GM12878 (cell line): ENCODE measurements around the gene NLRP5. TPM values are rescaled to one million over a fixed set of nuclear protein-coding genes. Genes with fewer than 3 reads are reported as not detected.

Source experiments
- ATAC-seq: fragments of 200-7000 bp; cut with Tn5 transposase; 3 replicates; pipeline ENCODE4 v1.9.1; 2020; ENCODE audit warnings: mild to moderate bottlenecking, moderate library complexity
- BruUV-seq: library from RNA; stranded (reverse); fragments of 400-500 nt; replicated peaks from 2 replicates; lab custom pipeline; 2021; lab: Mats Ljungman, UMichigan
- CTCF ChIA-PET: fragments of 300-600 bp; sonication (Branson Sonifier 250); formaldehyde crosslinking; extraction: SDS; loops from one replicate; lab custom pipeline; 2021; ENCODE audit warnings: inconsistent platforms; lab: Yijun Ruan, JAX
- POLR2A ChIA-PET: fragments of 350-600 bp; formaldehyde crosslinking; extraction: SDS; loops from one replicate; lab custom pipeline; 2021; ENCODE audit warnings: inconsistent platforms; lab: Charles Lee
- RAD21 ChIA-PET: fragments of 300-600 bp; sonication (Branson Sonifier 250); formaldehyde crosslinking; loops from one replicate; lab custom pipeline; 2023; ENCODE audit warnings: antibody characterized with exemption; ENCODE audit not compliant: unreplicated experiment; lab: Charles Lee
- SMC1A ChIA-PET: fragments of 300-600 bp; sonication (Branson Sonifier 250); formaldehyde crosslinking; loops from one replicate; lab custom pipeline; 2023; ENCODE audit not compliant: unreplicated experiment, uncharacterized antibody; lab: Charles Lee
- DNase-seq: peaks from one replicate; pipeline ENCODE4 v3.0.0-alpha.2; 2011; ENCODE audit warnings: low read depth, low spot score
- FAIRE-seq: peaks from 3 replicates; lab custom pipeline; 2011; peaks lifted over from hg19 to GRCh38; lab: Jason Lieb, UNC
- H2AFZ ChIP-seq: 2 replicates; pipeline ENCODE4 v1.6.0; 2011; ENCODE audit warnings: low read depth, low read length, control low read depth; ENCODE audit not compliant: control insufficient read depth
- H3K27ac ChIP-seq: 2 replicates; pipeline ENCODE4 v1.5.1; 2011; ENCODE audit warnings: control low read depth; ENCODE audit not compliant: control insufficient read depth, insufficient read depth
- H3K27me3 ChIP-seq, 2 experiments: replicated peaks in 1 of 2; 2 replicates each; pipeline versions ENCODE4 v1.6.0 to v1.6.1; 2011; ENCODE audit warnings: low read length in 1 of 2; ENCODE audit not compliant: control insufficient read depth in 2 of 2, insufficient read depth in 2 of 2
- H3K36me3 ChIP-seq, 2 experiments: 2 replicates each; pipeline ENCODE4 v1.5.1; 2011; ENCODE audit warnings: low read length in 1 of 2; ENCODE audit not compliant: control insufficient read depth in 2 of 2, insufficient read depth in 2 of 2
- H3K4me1 ChIP-seq: 2 replicates; pipeline ENCODE4 v1.6.1; 2011; ENCODE audit warnings: mild to moderate bottlenecking, low read length, moderate library complexity, mixed read lengths; ENCODE audit not compliant: control insufficient read depth, insufficient read depth
- H3K4me2 ChIP-seq: 2 replicates; pipeline ENCODE4 v1.6.0; 2011; ENCODE audit warnings: control low read depth; ENCODE audit not compliant: control insufficient read depth, insufficient read depth
- H3K4me3 ChIP-seq: fragments of 200-600 bp; sonication (generic); 2 replicates; pipeline ENCODE4 v1.5.1; 2016
- H3K79me2 ChIP-seq: 2 replicates; pipeline ENCODE4 v1.6.0; 2011; ENCODE audit warnings: low read length; ENCODE audit not compliant: control insufficient read depth, insufficient read depth
- H3K9ac ChIP-seq: 2 replicates; pipeline ENCODE4 v1.8.0; 2011; ENCODE audit warnings: low read length, control low read depth, mixed read lengths; ENCODE audit not compliant: control insufficient read depth, insufficient read depth
- H3K9me3 ChIP-seq: replicated peaks from 3 replicates; pipeline ENCODE4 v1.5.1; 2011; ENCODE audit warnings: mild to moderate bottlenecking, low read length; ENCODE audit not compliant: control insufficient read depth, insufficient read depth
- H4K20me1 ChIP-seq: 2 replicates; pipeline ENCODE4 v1.6.0; 2011; ENCODE audit not compliant: control insufficient read depth, insufficient read depth
- ATF3 ChIP-seq: IDR thresholded peaks from 2 replicates; pipeline ENCODE4 v1.6.1; 2011; ENCODE audit warnings: low read depth, mild to moderate bottlenecking, low read length, moderate library complexity, borderline replicate concordance; ENCODE audit errors: extremely low read depth
- BCL11A ChIP-seq: IDR thresholded peaks from 2 replicates; pipeline ENCODE4 v1.6.1; 2011; ENCODE audit warnings: low read depth, low read length
- E2F8 ChIP-seq: fragments of 450-650 bp; IDR thresholded peaks from 2 replicates; pipeline ENCODE4 v1.6.1; 2018; ENCODE audit warnings: mild to moderate bottlenecking, low read depth, moderate library complexity; ENCODE audit not compliant: partially characterized antibody
- EGR1 ChIP-seq, 2 experiments: IDR thresholded peaks; 1 replicate in 1 of 2; 2 replicates in 1 of 2; pipeline ENCODE4 v1.6.1; 2011 to 2012; ENCODE audit warnings: low read depth in 2 of 2, low read length in 2 of 2, borderline replicate concordance in 1 of 2, mild to moderate bottlenecking in 1 of 2, moderate library complexity in 1 of 2
- IKZF2 ChIP-seq, 2 experiments: fragments of 450-650 bp; IDR thresholded peaks; 2 replicates each; pipeline ENCODE4 v1.6.1; 2017; ENCODE audit warnings: mild to moderate bottlenecking in 2 of 2, moderate library complexity in 2 of 2
- NRF1 ChIP-seq: conservative IDR thresholded peaks from 2 replicates; pipeline ENCODE4 v1.6.1; 2011; ENCODE audit warnings: mild to moderate bottlenecking, low read depth, low read length, improper control_type of control experiment
- SMARCA5 ChIP-seq: fragments of 450-650 bp; IDR thresholded peaks from 2 replicates; pipeline ENCODE4 v1.6.1; 2017; ENCODE audit warnings: mild to moderate bottlenecking
- ZNF217 ChIP-seq: fragments of 450-650 bp; IDR thresholded peaks from 2 replicates; pipeline ENCODE4 v1.6.1; 2017; ENCODE audit warnings: antibody characterized with exemption, mild to moderate bottlenecking
- WGBS: methylation state at CpG from one replicate; pipeline ENCODE4 v1.1.6; 2016; ENCODE audit warnings: low lambda C conversion rate; ENCODE audit not compliant: insufficient replicate concordance, insufficient coverage; ENCODE audit errors: missing lambda C conversion rate; 5-methylcytosine and 5-hydroxymethylcytosine counted together
- in situ Hi-C: fragments of 300-500 bp; cut with MboI; formaldehyde crosslinking; loops from 9 replicates; pipeline ENCODE4 v1.14.3; 2018; ENCODE audit warnings: mixed read lengths
- intact Hi-C: fragments of 100-400 bp; cut with micrococcal nuclease; formaldehyde crosslinking; loops from one replicate; pipeline ENCODE4 v1.14.2; 2022; ENCODE audit not compliant: unreplicated experiment
- polyA plus RNA-seq, 11 experiments: library from polyadenylated mRNA; depleted of rRNA in 4 of 11; unstranded in 6 of 11; stranded (reverse) in 5 of 11; fragments of >200 nt; fragmentation: Nextera tagmentation in 4 of 11; fragmentation: Illumina TruSeq in 1 of 11; extraction: Ambion mirVana in 4 of 11; extraction: Trizol in 1 of 11; gene quantifications; 1 replicate in 1 of 11; 2 replicates in 10 of 11; pipeline versions ENCODE4 v1.2.1 to v1.2.3, GENCODE V29; 2011 to 2016; ENCODE audit warnings: inconsistent platforms in 2 of 11, missing spikeins in 2 of 11, low read depth in 1 of 11
- total RNA-seq, 4 experiments: library from RNA; depleted of rRNA in 3 of 4; stranded (reverse); fragments of >200 nt in 3 of 4; fragmentation: Illumina TruSeq in 1 of 4; extraction: Trizol in 1 of 4; gene quantifications; 2 replicates each; pipeline versions ENCODE4 v1.2.1 to v1.2.3, GENCODE V29; 2013 to 2021
- TF ChIP-seq, protein P1 (sequence below): IDR thresholded peaks from 2 replicates; pipeline ENCODE4 v1.6.1; 2011; ENCODE audit warnings: borderline replicate concordance, low read depth, mild to moderate bottlenecking, moderate library complexity, mixed read lengths, low read length; ENCODE audit not compliant: insufficient read depth; ENCODE audit errors: extremely low read length

Gene NLRP5
- total and polyA plus RNA-seq, 10 of the 15 experiments (the other 5 are each of a cell fraction or from before 2014, with no cell fraction given), result 0.01 TPM; not detected in 9

GRCh38 chr19:56101746-56102535, 115.4 kb downstream of the NLRP5 start:
- Histone ChIP-seq H2AFZ (no peak overlapping the region), H3K4me3 (no peak overlapping the region), H4K20me1 (no peaks in the 10 kb centered on the region), H3K9ac (no peak overlapping the region), H3K4me2 (no peak overlapping the region), H3K4me1 (no peaks in the 10 kb centered on the region; the same call in 1 of the 2 replicates), H3K27ac (no peak overlapping the region), H3K27me3 (no peaks in the 10 kb centered on the region), H3K79me2 (peaks cover 22% of the 10 kb centered on the region), H3K36me3 (peaks cover 3 to 30% of the 10 kb centered on the region in 2 experiments; a peak in 3 of 4 replicates), H3K9me3 (no peaks in the 10 kb centered on the region)
- TF ChIP-seq ATF3, result no peak
- TF ChIP-seq ZNF217, result no peak
- no peak for TF ChIP-seq NRF1
- no TSS peak for BruUV-seq
- WGBS, result 85% methylated on average over 27 of the region's 34 CpGs
- CTCF ChIA-PET, result interaction anchor here (1.3 kb wide), 1 partner anchor 36 kb away, joined by 3 read pairs; no protein-coding TSS in a partner anchor
- in situ Hi-C loops (no loop called here), intact Hi-C loops (no loop called here)
- SMC1A ChIA-PET, result no interaction called here
- FAIRE-seq, result no peak
- no peak for DNase-seq
- ATAC-seq, result no peak
- RAD21 ChIA-PET, result no interaction called here
- POLR2A ChIA-PET, result no interaction called here

- intact Hi-C loops, result no loop called here
- DNase-seq, result no peak
- no TSS peak for BruUV-seq
- 91% methylated on average over 17 of the region's 20 CpGs for WGBS
- Histone ChIP-seq H3K9me3 (no peaks in the 10 kb centered on the region), H3K9ac (no peak overlapping the region), H3K4me1 (no peaks in the 10 kb centered on the region; the same call in 1 of the 2 replicates), H3K4me3 (no peak overlapping the region), H3K79me2 (peaks cover 28% of the 10 kb centered on the region), H4K20me1 (no peaks in the 10 kb centered on the region), H3K27me3 (no peaks in the 10 kb centered on the region), H3K27ac (no peak overlapping the region), H3K4me2 (no peak overlapping the region), H3K36me3 (peaks cover 0 to 28% of the 10 kb centered on the region in 2 experiments; a peak in 3 of 4 replicates), H2AFZ (no peak overlapping the region)
- CTCF ChIA-PET, result interaction anchor here (1.3 kb wide), 1 partner anchor 37 kb away, joined by 3 read pairs; no protein-coding TSS in a partner anchor
- in situ Hi-C loops, result no loop called here
- FAIRE-seq, result no peak
- POLR2A ChIA-PET, result no interaction called here
- SMC1A ChIA-PET, result no interaction called here
- RAD21 ChIA-PET, result no interaction called here
- no peak for ATAC-seq
- TF ChIP-seq, protein P1, sequence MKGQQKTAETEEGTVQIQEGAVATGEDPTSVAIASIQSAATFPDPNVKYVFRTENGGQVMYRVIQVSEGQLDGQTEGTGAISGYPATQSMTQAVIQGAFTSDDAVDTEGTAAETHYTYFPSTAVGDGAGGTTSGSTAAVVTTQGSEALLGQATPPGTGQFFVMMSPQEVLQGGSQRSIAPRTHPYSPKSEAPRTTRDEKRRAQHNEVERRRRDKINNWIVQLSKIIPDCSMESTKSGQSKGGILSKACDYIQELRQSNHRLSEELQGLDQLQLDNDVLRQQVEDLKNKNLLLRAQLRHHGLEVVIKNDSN, result no peak
- TF ChIP-seq EGR1 (IDR thresholded peaks at IDR 0.05; ENCODE audit: borderline replicate concordance in 1 of 2, low read depth in 2 of 2, low read length in 2 of 2) (no peak), BCL11A (no peak), E2F8 (no peak), SMARCA5 (no peak), IKZF2 (IDR thresholded peaks at IDR 0.05) (no peak)
These were observed 116.5 kb downstream of the NLRP5 start for GRCh38 chr19:56103027-56103614.
